Measurements from ENCODE around the gene CRYL1.
A peak's percentile ranks its signal among the peaks of the same experiment; 100 is the strongest.

CRYL1 gene

DNA sequence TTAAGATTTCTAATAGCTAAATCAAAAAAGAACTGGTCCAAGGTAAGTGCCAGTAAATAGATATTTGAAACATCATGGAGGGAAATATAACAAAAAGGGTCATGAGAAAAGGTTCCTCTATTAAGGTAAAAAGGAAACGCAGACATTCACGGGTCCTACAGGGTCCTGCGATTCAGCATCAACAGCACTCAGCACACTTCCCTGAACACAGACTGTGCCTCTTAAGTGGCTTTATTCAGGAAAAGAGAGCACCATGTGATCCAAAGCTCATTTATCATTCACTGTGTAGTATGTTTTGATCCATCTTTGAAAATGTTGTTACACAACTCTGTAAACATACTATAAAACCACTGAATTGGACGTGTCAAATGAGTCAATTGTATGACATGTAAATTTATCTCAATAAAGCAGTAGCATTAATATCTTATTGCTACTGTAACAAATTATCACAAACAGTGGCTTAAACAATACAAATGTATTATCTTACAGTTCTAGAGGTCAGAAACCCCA lies 33.7 kb downstream of the CRYL1 start:
- DNase-seq = peak; percentile 7

DNA sequence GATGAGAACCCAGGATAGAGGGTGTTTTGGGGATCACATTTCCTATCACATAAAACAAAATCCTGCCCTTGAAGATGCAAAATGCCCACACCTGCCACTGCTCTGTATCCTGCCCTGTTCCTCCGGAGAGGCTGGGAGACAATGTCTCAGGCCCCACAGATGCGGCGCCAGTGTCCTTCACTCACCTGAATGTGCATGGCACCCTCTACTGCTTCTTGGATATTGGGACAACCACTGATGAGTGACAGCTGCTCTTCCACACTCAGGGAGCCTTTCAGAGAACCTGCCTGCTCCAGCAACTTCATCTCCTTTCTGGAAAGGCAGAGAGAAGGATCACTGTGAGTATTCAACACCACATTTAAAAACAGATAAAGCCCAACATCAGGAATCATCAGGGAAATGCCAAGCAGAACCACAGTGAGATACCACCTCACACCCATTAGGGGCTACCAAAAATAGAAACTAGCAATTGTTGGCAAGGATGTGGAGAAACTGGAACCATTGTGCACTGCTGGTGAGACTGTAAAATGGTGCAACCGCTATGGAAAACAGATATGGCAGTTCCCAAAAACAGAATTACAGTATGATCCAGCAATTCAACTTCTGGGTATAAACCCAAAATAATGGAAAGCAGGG lies 36.4 kb downstream of the CRYL1 start:
- peak; percentile 21 for DNase-seq

DNA sequence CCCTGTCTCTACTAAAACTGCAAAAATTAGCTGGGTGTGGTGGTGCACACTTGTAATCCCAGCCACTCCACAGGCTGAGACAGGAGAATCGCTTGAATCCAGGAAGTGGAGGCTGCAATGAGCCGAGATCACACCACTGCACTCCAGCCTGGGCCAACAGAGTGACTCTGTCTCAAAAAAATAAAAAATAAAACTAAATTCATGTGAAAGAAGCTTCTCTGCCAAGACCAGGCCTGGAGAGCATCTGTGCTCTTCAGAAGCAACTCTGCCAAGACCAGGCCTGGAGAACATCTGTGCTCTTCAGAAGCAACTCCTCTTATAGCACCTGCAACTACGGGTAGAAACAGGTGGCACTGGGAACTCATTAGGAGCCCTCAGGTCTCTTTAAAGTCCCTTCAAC lies 37.7 kb downstream of the CRYL1 start:
- DNase-seq = peak; percentile 42

DNA sequence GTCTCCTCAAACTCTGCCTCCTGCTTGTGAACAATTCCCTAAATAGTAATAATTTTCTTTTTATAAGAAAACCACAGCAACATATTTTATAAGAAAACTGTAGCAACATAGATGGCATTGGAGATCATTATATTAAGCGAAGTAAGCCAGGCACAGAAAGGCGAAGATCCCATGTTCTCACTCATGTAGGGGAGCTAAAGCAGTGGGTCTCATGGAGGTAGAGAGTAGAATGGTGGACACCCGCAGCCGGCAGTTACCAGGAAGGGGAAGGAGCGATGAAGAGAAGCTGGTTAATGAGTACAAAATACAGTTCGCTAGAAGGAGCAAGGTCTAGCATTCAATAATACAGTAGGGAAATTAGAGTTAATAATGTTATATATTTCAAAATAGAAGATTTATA lies 42.9 kb downstream of the CRYL1 start:
- DNase-seq = no peak

DNA sequence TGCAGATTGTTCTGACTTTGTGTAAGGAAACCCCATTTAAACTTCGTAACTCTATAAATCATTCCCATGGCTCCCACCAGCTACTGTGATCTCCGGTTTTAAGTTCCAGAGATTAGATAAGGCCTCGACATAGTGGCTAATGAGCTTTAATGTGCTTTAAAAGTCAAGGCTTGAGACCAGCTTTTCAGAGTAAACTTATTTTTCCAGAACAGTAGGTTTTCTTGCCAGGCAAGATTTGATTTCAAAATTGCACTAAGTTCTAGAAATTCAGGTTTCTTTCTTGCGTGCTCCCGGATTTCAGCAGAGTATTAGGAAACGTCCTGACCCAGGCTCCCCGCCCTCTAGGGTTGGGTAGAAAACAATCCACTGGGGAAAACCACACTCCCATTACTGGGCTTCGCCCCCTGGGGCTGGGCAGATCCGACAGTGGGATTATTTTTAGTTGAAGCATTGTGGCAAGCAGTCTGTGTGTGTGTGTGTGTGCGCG lies 43.3 kb downstream of the CRYL1 start:
- DNase-seq = no peak

DNA sequence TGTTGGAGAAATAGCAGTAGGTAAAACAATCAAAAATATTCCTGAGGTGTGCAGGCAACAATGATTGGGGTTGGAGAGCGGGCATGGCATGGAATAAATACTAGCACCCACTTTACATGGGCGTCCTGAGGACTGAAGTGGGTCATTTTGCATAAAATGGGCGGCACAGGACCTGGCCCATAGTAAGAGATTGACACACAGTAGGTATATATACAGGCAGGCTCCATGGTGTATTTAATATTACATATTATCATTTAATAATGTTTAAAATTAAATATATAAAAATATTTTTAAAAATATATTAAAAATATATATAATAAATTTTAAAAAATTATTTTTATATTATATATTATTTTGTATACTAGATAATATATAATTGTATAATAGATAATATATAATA lies 48.3 kb downstream of the CRYL1 start:
- DNase-seq = no peak

DNA sequence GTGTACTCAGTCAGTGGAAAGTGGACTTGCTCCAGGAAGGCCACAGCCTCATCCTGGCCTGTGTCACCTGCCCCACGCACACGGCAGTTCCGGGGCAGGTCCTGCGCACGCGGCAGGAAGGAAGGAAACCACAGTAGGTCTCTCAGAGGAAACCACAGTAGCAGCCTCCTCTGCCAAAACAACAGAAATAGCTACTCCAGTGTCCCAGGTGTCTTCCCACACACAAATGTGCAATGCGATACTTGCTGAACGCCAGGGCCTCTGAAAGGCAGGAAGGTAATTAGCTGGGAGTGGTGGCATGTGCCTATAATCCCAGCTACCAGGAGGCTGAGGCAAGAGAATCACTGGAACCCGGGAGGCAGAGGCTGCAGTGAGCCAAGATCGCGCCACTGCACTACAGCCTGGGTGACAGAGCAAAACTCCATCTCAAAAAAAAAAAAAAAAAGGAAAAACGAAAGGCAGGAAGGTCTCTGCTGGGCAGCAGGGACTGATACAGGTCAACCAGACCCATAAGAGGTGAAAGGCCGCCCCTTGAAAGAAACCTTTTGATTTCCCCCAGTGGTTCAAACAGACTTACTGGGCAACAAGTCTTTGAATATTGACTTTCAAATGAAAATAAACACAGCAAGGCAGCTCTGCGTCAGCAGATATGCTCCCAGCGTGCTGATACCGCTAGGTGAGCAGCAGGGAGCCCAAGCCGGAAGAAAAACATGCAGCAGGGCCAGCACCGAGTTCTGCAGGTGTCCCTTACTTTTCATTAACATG lies 49.5 kb downstream of the CRYL1 start:
- no peak for DNase-seq

DNA sequence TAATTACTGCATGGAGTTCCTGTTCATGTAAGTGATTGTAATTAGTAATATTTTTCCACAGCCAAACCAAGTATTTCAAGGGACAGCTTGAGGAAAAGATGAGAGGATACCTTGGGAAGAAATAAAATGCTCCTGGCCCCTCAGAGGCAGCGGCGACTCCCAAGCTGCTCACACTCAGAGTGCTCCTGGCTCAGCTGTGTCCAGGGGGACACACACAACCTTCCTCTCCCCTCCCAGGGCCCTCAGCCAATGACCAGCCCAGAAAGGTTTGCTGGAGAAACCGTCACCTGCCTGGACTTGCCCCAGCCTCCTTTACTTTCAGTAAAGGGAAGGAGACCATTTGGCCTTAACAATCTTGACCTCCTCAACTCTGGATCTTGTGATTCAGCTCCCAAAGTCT lies 51.1 kb downstream of the CRYL1 start:
- DNase-seq = no peak

DNA sequence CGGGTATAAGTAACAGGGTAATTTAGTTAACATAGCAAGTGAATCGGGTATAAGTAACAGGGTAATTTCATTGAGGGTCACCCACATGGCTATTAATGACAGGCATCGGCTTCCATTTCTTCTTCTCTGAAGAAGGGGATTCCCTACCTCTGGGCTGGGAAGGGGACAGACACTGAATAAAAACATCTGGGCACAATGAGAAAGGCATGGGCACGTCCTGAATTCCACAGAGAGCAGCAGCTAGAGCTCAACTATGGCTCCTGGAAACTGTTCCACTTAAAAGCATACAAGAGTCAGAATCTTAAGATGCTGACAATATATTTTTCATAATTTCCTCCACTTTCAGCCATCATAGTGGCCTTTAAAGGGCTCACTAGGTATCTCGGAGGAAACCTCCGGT lies 51.8 kb downstream of the CRYL1 start:
- no peak for DNase-seq

DNA sequence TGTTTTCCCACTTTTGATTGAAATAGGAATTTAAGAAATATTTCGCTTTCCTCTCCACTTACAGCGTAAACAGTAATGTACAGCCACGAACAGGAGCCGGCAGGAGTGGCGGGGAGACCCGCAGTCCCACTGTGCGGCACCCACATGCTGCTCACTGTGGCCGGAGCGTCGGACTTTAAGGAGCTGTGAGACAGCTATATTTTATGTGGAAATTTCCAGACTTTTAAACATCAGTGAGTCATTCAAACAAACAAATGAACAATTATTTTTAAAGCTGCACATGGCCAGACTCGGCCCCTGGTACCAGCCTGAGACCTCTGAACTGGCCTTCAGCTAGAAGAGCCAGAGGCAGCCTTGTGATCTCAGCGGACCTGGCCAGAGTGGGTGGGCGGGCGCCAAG lies 52.5 kb downstream of the CRYL1 start:
- DNase-seq = no peak

DNA sequence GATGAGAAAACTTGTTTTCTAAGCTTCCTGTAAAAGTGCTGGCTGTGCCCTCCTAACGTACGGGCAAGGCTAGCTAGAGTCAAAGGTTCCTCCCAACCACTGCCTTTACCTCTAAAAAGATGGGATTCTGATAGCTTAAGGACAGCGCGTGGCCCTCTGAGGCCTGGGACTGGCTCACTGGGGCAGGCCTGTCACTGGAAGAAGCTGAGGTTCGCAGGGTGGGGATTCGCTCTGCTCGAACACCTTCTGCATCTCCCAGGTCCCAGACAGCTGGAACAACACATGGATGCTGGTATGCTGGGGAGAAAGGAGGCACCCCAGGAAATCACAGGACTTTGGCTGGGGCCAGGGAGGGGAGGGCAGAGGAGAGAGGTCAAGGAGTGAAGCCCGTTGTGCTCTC lies 53.1 kb downstream of the CRYL1 start:
- no peak for DNase-seq

DNA sequence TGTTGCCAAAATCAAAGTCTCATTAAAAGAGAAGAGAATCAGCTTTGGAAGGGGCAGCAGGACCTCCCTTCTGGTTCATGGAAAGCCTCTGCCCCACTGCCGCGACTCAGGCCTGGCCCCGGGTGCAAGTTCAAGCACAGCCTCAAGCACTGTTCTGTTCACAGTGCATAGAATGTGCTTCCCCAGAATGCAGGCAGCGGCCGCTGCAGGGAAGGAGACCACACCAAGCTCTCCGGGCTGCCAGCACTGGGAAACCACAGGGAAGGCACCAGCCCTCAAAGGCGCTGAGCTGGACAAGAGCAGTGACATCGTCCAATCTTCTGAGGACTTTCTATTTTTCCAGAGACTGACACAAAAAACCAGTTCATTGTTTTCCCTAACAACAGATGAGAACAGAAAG lies 55.5 kb downstream of the CRYL1 start:
- no peak for DNase-seq

DNA sequence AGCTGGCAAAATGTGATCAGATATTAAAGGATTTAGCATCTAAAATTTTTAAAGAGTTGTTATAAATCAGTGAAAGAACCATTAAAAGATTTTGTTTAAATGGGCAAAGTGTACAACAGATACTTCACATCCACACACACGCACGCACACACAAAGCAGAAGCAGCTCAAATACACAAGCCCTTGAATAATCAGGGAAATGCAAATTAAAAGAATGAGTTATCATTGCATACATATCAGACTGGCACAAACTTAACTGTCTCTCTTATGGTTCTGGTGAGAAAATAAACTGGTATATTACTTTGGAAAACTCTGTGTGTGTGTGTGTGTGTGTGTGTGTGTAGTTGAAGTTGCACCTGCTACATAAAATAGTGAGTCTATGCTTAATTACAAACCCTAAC lies 59.3 kb downstream of the CRYL1 start:
- no peak for DNase-seq

DNA sequence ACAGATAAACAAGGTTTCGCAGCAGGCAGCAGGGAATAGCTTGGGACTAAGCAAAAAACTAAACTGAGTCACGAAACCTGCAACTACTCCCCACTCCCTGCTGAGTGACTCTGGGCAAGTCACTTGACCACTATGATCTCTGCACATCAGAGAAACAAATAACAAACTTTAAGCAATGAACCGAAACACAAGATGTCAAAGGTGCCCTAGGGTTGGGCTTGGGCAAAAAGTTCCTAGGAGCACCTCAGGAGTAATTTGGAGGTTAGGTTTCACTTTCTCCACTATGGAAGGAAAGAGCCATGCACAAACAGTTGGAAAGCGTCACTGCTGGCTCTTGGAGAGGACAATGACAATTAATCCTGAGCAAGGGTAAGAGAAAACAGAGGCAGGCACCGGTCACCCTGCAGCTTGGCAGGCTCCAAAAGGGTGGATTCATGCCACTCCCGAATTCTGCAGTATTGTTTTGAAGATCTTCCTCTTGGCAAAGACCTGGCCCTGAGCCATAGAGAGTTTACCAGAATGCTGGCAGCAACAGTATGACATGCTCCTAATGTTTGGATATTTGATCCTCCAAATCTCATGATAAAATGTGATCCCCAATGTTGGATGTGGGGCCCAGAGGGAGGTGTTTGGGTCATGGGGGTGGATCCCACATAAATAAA lies 60.3 kb downstream of the CRYL1 start:
- DNase-seq = no peak

DNA sequence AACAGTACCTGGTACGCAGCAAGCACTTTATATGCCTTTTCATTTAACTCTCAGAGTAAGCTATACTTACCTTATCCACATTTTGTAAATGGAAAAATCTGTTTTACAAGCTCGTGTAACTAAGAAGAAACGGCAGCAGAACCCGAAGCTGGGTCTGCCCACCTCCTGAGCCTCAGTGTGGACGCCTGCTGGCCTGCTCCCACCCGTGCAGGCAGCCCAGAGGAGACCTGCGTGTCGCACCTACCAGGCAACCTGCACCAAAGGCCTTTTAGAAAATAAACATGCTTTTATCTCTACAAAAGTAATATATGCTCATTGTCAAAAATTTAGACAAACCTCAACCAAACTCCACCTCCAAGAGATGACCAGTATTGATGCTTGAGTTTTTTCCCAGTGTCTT lies 62.7 kb downstream of the CRYL1 start:
- no peak for DNase-seq

DNA sequence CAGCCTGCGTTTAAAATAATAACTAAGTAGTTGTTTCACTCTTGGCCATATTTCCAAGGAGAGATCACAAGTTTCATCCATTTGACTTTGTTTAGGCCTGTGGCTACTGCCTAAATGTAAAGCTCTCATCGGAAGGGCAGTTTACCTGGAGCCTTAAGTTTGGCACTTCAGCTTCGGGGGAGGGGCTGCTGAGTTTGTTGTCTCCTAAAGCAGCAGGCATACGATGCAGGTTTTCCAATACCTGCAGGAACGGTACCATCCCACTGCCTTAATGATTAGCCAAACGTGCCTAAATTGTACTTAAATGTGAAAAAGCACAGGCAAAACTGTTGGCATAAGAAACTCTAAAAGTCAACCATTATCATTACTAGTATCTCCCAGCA lies 63.1 kb downstream of the CRYL1 start:
- DNase-seq = no peak

DNA sequence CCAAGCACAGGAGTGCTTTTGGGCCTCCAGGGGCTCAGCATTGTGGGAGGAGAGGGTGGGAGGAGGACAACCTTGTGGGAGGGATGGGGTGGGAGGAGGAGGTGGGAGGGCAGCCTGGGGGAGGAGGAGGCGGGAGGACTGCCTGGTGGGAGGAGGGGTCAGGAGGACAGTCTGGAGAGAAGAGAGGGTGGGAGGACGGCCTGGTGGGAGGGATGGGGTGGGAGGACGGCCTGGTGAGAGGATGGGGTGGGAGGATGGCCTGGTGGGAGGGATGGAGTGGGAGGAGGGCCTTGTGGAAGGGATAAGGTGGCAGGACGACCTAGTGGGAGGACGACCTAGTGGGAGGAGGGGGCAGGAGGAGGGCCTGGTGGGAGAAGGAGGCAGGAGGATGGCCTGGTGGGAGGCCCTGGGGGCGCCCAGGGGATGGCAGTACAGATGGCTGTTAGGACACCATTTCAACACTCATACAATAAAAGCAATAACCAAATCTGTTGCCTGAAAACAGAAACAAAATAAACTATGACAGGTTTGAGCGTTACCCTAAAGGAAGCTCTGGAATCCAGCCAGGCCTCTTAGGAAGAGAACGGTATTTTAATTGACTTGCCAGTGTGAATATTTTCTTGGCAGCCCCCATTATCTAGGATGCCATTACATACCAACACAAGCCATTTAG lies 63.7 kb downstream of the CRYL1 start:
- DNase-seq = no peak

DNA sequence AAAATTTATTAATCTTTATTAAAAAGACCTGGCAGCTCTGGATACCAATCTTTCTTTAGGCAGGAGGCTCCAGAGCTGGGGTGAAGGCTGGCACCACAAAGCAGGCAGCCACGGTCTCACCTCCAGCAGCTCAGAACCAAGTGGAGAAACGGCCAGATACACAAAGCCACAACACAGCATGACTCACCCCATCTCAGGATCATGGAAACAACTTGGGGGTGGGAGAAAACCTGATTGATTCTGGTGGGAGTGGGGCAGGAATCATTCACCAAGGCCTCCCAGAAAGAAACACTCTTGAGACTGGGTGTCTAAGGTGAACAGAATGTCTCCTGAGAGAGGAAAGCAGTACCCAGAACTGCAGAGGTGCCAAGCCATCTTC lies 64.2 kb downstream of the CRYL1 start:
- no peak for DNase-seq

DNA sequence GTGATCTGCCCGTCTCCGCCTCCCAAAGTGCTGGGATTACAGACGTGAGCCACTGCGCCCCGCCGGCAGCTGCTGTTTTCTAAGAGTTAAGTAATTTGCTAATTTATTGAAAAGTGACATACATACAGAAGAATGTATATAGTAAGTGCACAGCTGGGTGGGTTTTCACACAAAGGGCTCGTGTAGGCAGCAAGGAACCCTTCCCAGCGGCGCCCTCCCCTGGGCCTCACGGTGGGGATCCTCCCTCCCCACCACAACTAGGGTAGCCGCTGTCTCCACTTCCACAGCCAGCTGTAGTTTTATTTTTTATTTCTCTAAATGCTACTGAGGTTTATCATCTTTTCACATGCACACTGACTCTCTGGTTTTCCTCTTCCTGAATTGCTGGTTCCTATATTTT lies 64.9 kb downstream of the CRYL1 start:
- DNase-seq = no peak

DNA sequence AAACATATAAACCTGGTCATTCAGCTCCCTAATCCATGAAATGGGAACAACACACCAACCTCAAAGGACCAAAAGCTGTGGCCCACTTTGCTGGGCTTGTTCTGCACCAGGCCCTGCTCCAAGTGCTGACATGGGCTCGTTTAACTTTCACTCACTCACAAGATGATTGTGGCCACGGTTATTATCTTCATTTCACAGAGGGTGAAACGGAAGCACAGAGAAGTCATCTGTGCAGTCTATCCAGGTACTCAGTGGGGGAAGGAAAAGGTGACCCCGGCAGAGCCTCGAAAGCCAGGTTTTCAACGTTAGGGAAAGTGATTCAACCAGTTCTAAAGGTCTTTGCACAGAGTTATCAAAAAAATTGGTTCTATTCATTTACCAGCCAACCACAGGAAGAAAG lies 68.0 kb downstream of the CRYL1 start:
- no peak for DNase-seq

DNA sequence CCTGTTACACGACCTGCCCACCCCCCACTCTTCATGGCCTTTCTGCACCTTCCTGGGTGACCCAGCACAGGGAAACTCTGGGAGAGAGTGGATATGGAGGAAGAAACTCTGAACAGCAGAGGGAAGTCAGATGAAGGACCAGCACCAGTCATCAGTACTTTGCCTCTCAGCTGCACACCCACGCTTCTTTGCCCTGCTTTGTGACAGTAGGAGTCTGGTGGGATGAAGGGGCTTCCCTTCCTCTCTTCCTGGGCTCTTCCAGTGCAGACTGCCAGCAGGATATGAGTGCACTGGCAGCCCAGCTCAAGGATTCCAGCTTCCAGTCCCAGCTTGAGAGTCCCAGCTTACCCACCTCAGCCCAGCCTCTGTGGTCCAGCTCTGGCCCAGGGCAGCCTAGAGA lies 68.9 kb downstream of the CRYL1 start:
- no peak for DNase-seq

DNA sequence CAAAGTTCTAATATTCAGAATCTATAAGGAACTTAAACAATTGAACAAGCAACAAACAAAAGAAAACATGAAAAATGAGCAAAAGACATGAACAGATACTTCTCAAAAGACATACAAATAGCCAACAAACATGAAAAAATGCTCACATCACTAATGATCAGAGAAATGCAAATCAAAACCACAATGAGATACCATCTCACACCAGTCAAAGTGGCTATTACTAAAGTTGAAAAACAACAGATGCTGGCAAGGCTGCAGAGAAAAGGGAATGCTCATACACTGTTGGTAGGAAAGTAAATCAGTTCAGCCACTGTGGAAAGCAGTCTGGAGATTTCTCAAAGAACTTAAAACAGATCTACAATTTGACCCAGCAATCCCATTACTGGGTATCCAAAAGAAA lies 74.3 kb downstream of the CRYL1 start:
- DNase-seq = no peak

DNA sequence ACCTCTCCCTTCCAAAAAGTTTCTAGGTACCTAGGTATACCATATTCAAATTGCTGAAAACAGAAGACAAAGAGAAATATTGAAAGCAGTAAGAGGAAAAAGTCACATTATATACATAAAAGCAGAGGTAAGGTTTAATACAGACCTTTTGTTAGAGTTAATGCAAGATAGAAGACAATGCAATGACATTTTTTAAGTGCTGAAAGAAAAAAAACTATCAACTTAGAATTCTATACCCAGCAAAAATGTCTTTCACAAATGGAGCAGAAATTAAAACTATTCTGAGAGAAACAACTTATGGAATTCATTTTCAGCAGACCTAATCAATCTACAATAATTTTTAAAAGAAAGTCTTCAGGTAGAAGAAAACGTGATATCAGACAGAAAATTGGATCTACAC lies 77.2 kb downstream of the CRYL1 start:
- DNase-seq = no peak

DNA sequence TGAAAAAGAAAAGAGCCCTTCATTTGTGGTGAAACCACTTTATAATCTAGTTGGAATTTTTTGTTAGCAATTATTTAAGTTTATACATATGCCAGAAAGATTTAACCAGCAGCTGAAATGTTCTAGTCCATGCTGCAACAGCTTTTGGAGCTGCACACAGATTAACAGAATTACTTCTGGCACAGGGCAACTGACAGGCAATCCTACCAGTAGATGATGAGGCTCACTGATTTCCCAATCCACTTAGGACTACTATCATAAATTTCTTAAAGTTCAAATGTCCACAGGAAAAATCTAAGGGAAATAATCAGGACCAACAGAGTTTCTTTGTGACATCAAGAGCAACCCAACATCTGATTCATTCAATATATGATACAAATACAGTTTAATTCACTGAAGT lies 78.8 kb downstream of the CRYL1 start:
- DNase-seq = no peak

Measured in DMS79 treated with DMSO at 0.1 percent for 48 hours (cell line).